ENCODE data around the gene NUP210. TPM values are rescaled to one million over a fixed set of nuclear protein-coding genes. Genes with fewer than 3 reads are reported as not detected.

The NUP210 gene
- total RNA-seq (2014; rRNA removed) (64.0 and 75.3 TPM in 2 replicates), Bru-seq, nascent RNA (percentile 64 among the genes with signal in this experiment), BruChase-seq, experiment 1, labeled RNA remaining after a 6-hour chase (percentile 69 among the genes with signal in this experiment), BruChase-seq, experiment 2, labeled RNA remaining after a 2-hour chase (percentile 67 among the genes with signal in this experiment)
- long read RNA-seq, partial matches to known transcripts, result 54 of 61 reads
- long read RNA-seq, other reads (novel, unspliced or antisense), result 4 of 61 reads

- Histone ChIP-seq H3K36me3 (ENCODE audit: low read depth, low read length) (peaks cover 3% of the 10 kb centered on the region; the same call in 1 of the 2 replicates), H3K9me2 (replicated peaks; ENCODE audit: low read length) (no peaks in the 10 kb centered on the region), H3K4me2 (ENCODE audit: low read length) (peak within 1 kb of the TSS; percentile 94), H3K9ac (ENCODE audit: low read length) (peak within 1 kb of the TSS; percentile 87), H3K4me1 (ENCODE audit: insufficient read depth, low read length) (peaks cover 36% of the 10 kb centered on the region), H3K4me3 (ENCODE audit: low read length) (peak within 1 kb of the TSS; percentile 73), H3K27ac (ENCODE audit: low read length) (peak within 1 kb of the TSS; percentile 2; the same call in 1 of the 2 replicates), H3K79me2 (ENCODE audit: low read length) (peaks cover 45% of the 10 kb centered on the region), H3K9me3 (ENCODE audit: low read length) (no peaks in the 10 kb centered on the region), H3K27me3 (ENCODE audit: low read length) (no peaks in the 10 kb centered on the region), H2AFZ (ENCODE audit: low read length) (peak within 1 kb of the TSS; percentile 89), H3F3A (ENCODE audit: low read length, unreplicated experiment) (no peaks in the 10 kb centered on the region), H4K20me1 (ENCODE audit: low read length) (peaks cover 11% of the 10 kb centered on the region)
- intact Hi-C loops (cut with micrococcal nuclease), result no loop called here
- ATAC-seq (peak; percentile 60), DNase-seq (peak; percentile 63)
- ChIA-PET CTCF (no interaction called here), POLR2A (ENCODE audit: unreplicated experiment) (interaction anchor here (0.6 kb wide), 1 partner anchor 60 kb away, joined by 10 read pairs; the partner anchor contains the start of gene HDAC11)
- TF ChIP-seq EZH2 (IDR thresholded peaks at IDR 0.05; ENCODE audit: low read length, unreplicated experiment) (no peak), EZH2phosphoT487 (IDR thresholded peaks at IDR 0.05; ENCODE audit: borderline replicate concordance, low read length) (no peak)
- TF ChIP-seq, protein P1, sequence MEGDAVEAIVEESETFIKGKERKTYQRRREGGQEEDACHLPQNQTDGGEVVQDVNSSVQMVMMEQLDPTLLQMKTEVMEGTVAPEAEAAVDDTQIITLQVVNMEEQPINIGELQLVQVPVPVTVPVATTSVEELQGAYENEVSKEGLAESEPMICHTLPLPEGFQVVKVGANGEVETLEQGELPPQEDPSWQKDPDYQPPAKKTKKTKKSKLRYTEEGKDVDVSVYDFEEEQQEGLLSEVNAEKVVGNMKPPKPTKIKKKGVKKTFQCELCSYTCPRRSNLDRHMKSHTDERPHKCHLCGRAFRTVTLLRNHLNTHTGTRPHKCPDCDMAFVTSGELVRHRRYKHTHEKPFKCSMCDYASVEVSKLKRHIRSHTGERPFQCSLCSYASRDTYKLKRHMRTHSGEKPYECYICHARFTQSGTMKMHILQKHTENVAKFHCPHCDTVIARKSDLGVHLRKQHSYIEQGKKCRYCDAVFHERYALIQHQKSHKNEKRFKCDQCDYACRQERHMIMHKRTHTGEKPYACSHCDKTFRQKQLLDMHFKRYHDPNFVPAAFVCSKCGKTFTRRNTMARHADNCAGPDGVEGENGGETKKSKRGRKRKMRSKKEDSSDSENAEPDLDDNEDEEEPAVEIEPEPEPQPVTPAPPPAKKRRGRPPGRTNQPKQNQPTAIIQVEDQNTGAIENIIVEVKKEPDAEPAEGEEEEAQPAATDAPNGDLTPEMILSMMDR (conservative IDR thresholded peaks at IDR 0.05; ENCODE audit: low read depth, low read length), result no peak
- no TSS peak for BruUV-seq (replicated peaks)
These were observed at the start of gene NUP210 for GRCh38 chr3:13420045-13420830. Gene NUP210, minus strand, starts transcription at chr3:13420322. Its CDS starts 96 bp downstream, at chr3:13420226.

DNA sequence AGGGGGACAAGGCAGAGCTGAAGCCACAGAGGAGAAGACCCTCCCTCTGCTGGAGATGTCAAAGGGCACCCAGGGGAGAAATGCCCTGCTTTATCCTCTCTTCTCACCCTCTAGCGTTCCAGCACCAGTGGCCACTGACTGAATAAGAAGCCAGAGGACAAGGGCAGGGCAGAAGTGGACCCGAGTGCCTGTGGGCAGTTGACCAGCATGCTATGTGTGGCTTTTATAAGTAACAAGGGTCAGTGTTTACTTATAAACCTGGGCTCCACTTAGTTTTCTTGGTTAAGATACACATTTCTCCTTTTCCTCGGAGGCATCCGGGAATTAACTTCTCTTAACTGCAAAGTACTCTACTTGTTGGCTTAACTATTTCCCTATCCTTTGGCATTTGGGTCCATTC lies 46.7 kb upstream of the NUP210 start:
- no peak for ATAC-seq
- CTCF ChIA-PET, result no interaction called here
- TF ChIP-seq EZH2 (IDR thresholded peaks at IDR 0.05; ENCODE audit: low read length, unreplicated experiment) (no peak), EZH2phosphoT487 (IDR thresholded peaks at IDR 0.05; ENCODE audit: borderline replicate concordance, low read length) (no peak)
- TF ChIP-seq, protein P1 (conservative IDR thresholded peaks at IDR 0.05; ENCODE audit: low read depth, low read length), result no peak

More for the DNA sequence above, 46.7 kb upstream of the NUP210 start:
- no peaks in the 10 kb centered on the region for H4K20me1 ChIP-seq (ENCODE audit: low read length)
- no peaks in the 10 kb centered on the region for H3F3A ChIP-seq (ENCODE audit: low read length, unreplicated experiment)
- H3K79me2 ChIP-seq (ENCODE audit: low read length), result no peaks in the 10 kb centered on the region
- H2AFZ ChIP-seq (ENCODE audit: low read length), result no peak overlapping the region
- BruUV-seq (replicated peaks), result no TSS peak
- no peaks in the 10 kb centered on the region for H3K27me3 ChIP-seq (ENCODE audit: low read length)
- no peaks in the 10 kb centered on the region for H3K9me2 ChIP-seq (replicated peaks; ENCODE audit: low read length)
- no peak for DNase-seq
- no peak overlapping the region for H3K9ac ChIP-seq (ENCODE audit: low read length)
- H3K27ac ChIP-seq (ENCODE audit: low read length), result no peak overlapping the region
- no peak overlapping the region for H3K4me3 ChIP-seq (ENCODE audit: low read length)
- no peaks in the 10 kb centered on the region for H3K36me3 ChIP-seq (ENCODE audit: low read depth, low read length)
- POLR2A ChIA-PET (ENCODE audit: unreplicated experiment), result no interaction called here
- peaks cover 12% of the 10 kb centered on the region for H3K4me1 ChIP-seq (ENCODE audit: insufficient read depth, low read length)
- H3K9me3 ChIP-seq (ENCODE audit: low read length), result no peaks in the 10 kb centered on the region
- no peak overlapping the region for H3K4me2 ChIP-seq (ENCODE audit: low read length)
- intact Hi-C loops (cut with micrococcal nuclease), result no loop called here
